OCI-LY3 (cell line): ENCODE results near the gene GIGYF1.

Source experiments
- EZH2phosphoT487 ChIP-seq: fragments of 200-600 bp; shearing (Covaris generic); IDR thresholded peaks from 2 replicates; pipeline ENCODE4 v1.6.1; 2018; ENCODE audit warnings: antibody characterized with exemption, mixed run types, low read depth
- TF ChIP-seq, protein P1 (sequence below): fragments of 200-600, 300-600 bp; sonication (generic); IDR thresholded peaks from 2 replicates; pipeline ENCODE4 v1.5.1; 2014; ENCODE audit warnings: antibody characterized with exemption, low read length, low read depth

GRCh38 chr7:100641860-100642533, 52.1 kb downstream of the GIGYF1 start:
- TF ChIP-seq, protein P1, sequence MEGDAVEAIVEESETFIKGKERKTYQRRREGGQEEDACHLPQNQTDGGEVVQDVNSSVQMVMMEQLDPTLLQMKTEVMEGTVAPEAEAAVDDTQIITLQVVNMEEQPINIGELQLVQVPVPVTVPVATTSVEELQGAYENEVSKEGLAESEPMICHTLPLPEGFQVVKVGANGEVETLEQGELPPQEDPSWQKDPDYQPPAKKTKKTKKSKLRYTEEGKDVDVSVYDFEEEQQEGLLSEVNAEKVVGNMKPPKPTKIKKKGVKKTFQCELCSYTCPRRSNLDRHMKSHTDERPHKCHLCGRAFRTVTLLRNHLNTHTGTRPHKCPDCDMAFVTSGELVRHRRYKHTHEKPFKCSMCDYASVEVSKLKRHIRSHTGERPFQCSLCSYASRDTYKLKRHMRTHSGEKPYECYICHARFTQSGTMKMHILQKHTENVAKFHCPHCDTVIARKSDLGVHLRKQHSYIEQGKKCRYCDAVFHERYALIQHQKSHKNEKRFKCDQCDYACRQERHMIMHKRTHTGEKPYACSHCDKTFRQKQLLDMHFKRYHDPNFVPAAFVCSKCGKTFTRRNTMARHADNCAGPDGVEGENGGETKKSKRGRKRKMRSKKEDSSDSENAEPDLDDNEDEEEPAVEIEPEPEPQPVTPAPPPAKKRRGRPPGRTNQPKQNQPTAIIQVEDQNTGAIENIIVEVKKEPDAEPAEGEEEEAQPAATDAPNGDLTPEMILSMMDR: 0 out of 2 replicates have a peak, but pooled peaks have one; percentile 10
- TF ChIP-seq EZH2phosphoT487: no peak
